OCI-LY1 (cell line): ENCODE measurements around the gene KLHL29.

Experiments used
- CTCF ChIP-seq: fragments of 200-600 bp; sonication (generic), shearing (Covaris generic); IDR thresholded peaks from 2 replicates; pipeline ENCODE4 v1.5.1; 2017; ENCODE audit warnings: mild to moderate bottlenecking, antibody characterized with exemption, low read length, moderate library complexity, mixed read lengths
- EZH2 ChIP-seq: fragments of 200-600 bp; sonication (generic), shearing (Covaris generic); IDR thresholded peaks from 2 replicates; pipeline ENCODE4 v1.8.0; 2017; ENCODE audit warnings: borderline replicate concordance, mixed run types, mild to moderate bottlenecking, antibody characterized with exemption, low read length, moderate library complexity, mixed read lengths

- TF ChIP-seq CTCF: no peak
- no peak for TF ChIP-seq EZH2
These were observed 315.6 kb downstream of the KLHL29 start for GRCh38 chr2:23700627-23701026.
